ENCODE measurements around the gene PCNX2. TPM values are rescaled to one million over a fixed set of nuclear protein-coding genes. Genes with fewer than 3 reads are reported as not detected.
"Not testable (repeated sequence)": the region's sequence is repeated elsewhere in the genome, so short reads cannot be mapped to it uniquely, and the experiment has no call there.

PCNX2 gene
- total RNA-seq, 1 donor from 2014 or later: 29.5 TPM

DNA sequence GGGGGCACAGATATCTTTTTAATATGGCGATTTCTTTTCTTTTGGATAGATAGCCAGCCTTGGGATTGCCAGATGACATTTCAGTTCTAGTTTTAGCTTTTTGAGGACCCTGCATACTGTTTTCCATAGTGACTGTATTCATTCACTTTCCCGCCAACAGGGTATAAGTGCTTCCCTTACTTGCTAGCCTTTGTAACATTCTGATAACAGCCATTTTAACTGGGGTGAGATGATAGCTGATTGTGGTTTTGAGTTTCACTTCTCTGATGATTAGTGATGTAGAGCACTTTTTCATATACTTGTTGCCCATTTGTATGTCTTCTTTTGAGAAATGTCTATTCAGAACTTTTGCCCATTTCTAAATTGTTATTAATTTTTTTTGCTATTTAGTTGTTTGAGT lies 193.2 kb downstream of the PCNX2 start:
- H3K4me1 Mint-ChIP-seq: peaks cover 3% of the 10 kb centered on the region
- DNase-seq: no peak
- no peaks in the 10 kb centered on the region for H3K27me3 Mint-ChIP-seq
- H3K27ac Mint-ChIP-seq: no peak overlapping the region
- no peak overlapping the region for H3K4me3 Mint-ChIP-seq
- H3K9me3 Mint-ChIP-seq: no peaks in the 10 kb centered on the region
- intact Hi-C loops (cut with micrococcal nuclease): no loop called here
- peaks cover 21% of the 10 kb centered on the region for H3K36me3 Mint-ChIP-seq (ENCODE audit: low read depth)

- no peak for DNase-seq
- Mint-ChIP-seq H3K36me3 (ENCODE audit: low read depth) (peaks cover 14% of the 10 kb centered on the region), H3K27ac (no peak overlapping the region), H3K4me3 (no peak overlapping the region), H3K9me3 (peaks cover 5% of the 10 kb centered on the region), H3K4me1 (peaks cover 6% of the 10 kb centered on the region), H3K27me3 (no peaks in the 10 kb centered on the region)
- intact Hi-C loops (cut with micrococcal nuclease): no loop called here
Observed at GRCh38 chr1:233097959-233098580, 197.5 kb downstream of the PCNX2 start.

GRCh38 chr1:233097546-233097945 lies 198.0 kb downstream of the PCNX2 start:
- H3K4me1 Mint-ChIP-seq: peaks cover 6% of the 10 kb centered on the region
- no peak overlapping the region for H3K4me3 Mint-ChIP-seq
- DNase-seq: peak; percentile 34
- H3K27ac Mint-ChIP-seq: no peak overlapping the region
- peaks cover 5% of the 10 kb centered on the region for H3K9me3 Mint-ChIP-seq
- intact Hi-C loops (cut with micrococcal nuclease): no loop called here
- no peaks in the 10 kb centered on the region for H3K27me3 Mint-ChIP-seq
- peaks cover 14% of the 10 kb centered on the region for H3K36me3 Mint-ChIP-seq (ENCODE audit: low read depth)

- no peak overlapping the region for H3K27ac Mint-ChIP-seq
- no peak overlapping the region for H3K4me3 Mint-ChIP-seq
- H3K9me3 Mint-ChIP-seq: peaks cover 5% of the 10 kb centered on the region
Observed at GRCh38 chr1:233094691-233095090, 200.8 kb downstream of the PCNX2 start.

DNA sequence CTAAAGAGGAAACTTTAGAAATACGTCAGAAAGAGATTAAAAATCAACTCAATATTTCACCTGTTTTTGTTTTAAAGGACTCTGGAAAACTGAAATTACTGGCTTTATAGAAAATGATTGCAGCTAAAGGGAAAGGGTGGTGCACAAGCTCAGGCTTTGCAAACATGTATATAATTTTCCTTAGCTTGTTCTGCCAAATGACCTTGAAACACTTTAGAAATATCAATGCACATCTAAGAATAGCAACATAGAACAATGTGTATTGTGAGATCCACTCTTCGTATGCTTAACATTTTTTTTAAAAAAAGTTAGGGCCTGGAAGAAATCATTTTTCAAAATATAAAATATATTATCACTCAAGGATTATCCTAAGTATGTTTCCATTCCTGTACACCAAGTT lies 201.3 kb downstream of the PCNX2 start:
- Mint-ChIP-seq H3K9me3 (peaks cover 5% of the 10 kb centered on the region), H3K27ac (no peak overlapping the region), H3K27me3 (no peaks in the 10 kb centered on the region), H3K4me1 (peaks cover 11% of the 10 kb centered on the region), H3K4me3 (no peak overlapping the region), H3K36me3 (ENCODE audit: low read depth) (peaks cover 16% of the 10 kb centered on the region)
- no peak for DNase-seq
- intact Hi-C loops (cut with micrococcal nuclease): no loop called here

More at GRCh38 chr1:233094691-233095090, 200.8 kb downstream of the PCNX2 start:
- no peaks in the 10 kb centered on the region for H3K27me3 Mint-ChIP-seq
- H3K4me1 Mint-ChIP-seq: peaks cover 11% of the 10 kb centered on the region
- intact Hi-C loops (cut with micrococcal nuclease): no loop called here
- peaks cover 15% of the 10 kb centered on the region for H3K36me3 Mint-ChIP-seq (ENCODE audit: low read depth)
- peak; percentile 23 for DNase-seq

GRCh38 chr1:233090746-233091494 lies 204.6 kb downstream of the PCNX2 start:
- Mint-ChIP-seq H3K9me3 (peaks cover 2% of the 10 kb centered on the region), H3K4me3 (no peak overlapping the region), H3K36me3 (ENCODE audit: low read depth) (peaks cover 13% of the 10 kb centered on the region), H3K4me1 (peaks cover 8% of the 10 kb centered on the region), H3K27ac (no peak overlapping the region), H3K27me3 (no peaks in the 10 kb centered on the region)
- intact Hi-C loops (cut with micrococcal nuclease): no loop called here
- peak; percentile 44 for DNase-seq

DNA sequence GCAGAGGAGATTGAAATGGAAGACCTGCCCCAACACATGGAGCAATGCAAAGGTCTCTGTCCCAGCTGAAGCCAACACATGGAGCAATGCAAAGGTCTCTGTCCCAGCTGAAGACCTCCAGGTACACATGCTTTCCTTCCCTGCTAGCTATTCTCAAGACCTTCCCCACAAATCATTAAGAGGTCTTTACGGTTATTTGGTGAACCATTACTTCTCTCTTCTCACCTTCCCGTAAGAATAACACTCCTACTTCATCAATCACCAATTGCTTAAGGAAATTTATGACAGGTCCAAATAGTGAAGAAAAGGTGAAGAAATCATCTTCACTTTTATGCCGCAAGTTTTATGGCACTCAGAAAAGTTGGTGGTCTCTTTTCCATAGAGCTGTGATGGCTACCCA lies 206.3 kb downstream of the PCNX2 start:
- no peak overlapping the region for H3K27ac Mint-ChIP-seq
- H3K4me3 Mint-ChIP-seq: no peak overlapping the region
- peak; percentile 32 for DNase-seq
- intact Hi-C loops (cut with micrococcal nuclease): no loop called here
- H3K27me3 Mint-ChIP-seq: no peaks in the 10 kb centered on the region
- H3K36me3 Mint-ChIP-seq (ENCODE audit: low read depth): peaks cover 17% of the 10 kb centered on the region
- H3K4me1 Mint-ChIP-seq: peaks cover 8% of the 10 kb centered on the region
- peaks cover 3% of the 10 kb centered on the region for H3K9me3 Mint-ChIP-seq

DNA sequence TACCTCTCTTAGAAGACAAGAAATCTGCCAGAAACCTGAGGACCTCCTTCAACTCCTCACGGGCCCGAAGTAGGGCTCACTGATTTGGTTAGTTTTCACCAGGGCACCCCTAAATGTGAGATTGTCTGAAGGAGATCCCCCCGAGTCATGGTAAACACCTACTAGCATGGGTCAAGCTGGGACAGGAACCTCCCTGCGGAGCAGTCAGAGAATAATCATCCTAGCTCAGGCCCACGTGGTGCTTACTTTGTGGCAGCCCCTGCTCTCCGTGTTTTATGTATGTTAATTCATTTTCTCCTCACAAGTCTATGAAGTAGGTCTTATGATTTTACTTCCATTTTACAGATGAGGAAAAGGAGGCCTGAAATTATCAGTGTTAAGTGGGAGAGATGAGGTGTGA lies 206.9 kb downstream of the PCNX2 start:
- no peak overlapping the region for H3K4me3 Mint-ChIP-seq
- peaks cover 8% of the 10 kb centered on the region for H3K4me1 Mint-ChIP-seq
- peak; percentile 47 for DNase-seq
- intact Hi-C loops (cut with micrococcal nuclease): no loop called here
- peaks cover 3% of the 10 kb centered on the region for H3K9me3 Mint-ChIP-seq
- H3K27me3 Mint-ChIP-seq: no peaks in the 10 kb centered on the region
- H3K36me3 Mint-ChIP-seq (ENCODE audit: low read depth): peaks cover 17% of the 10 kb centered on the region
- no peak overlapping the region for H3K27ac Mint-ChIP-seq

GRCh38 chr1:233086961-233087881 lies 208.3 kb downstream of the PCNX2 start:
- intact Hi-C loops (cut with micrococcal nuclease): no loop called here
- peaks cover 15% of the 10 kb centered on the region for H3K36me3 Mint-ChIP-seq (ENCODE audit: low read depth)
- H3K27me3 Mint-ChIP-seq: no peaks in the 10 kb centered on the region
- H3K27ac Mint-ChIP-seq: no peak overlapping the region
- peak; percentile 45 for DNase-seq
- peaks cover 3% of the 10 kb centered on the region for H3K9me3 Mint-ChIP-seq
- H3K4me3 Mint-ChIP-seq: no peak overlapping the region
- H3K4me1 Mint-ChIP-seq: peaks cover 5% of the 10 kb centered on the region

GRCh38 chr1:233085566-233085965 lies 210.0 kb downstream of the PCNX2 start:
- Mint-ChIP-seq H3K27ac (no peak overlapping the region), H3K9me3 (peaks cover 3% of the 10 kb centered on the region), H3K4me1 (no peaks in the 10 kb centered on the region), H3K36me3 (ENCODE audit: low read depth) (peaks cover 15% of the 10 kb centered on the region), H3K27me3 (no peaks in the 10 kb centered on the region), H3K4me3 (no peak overlapping the region)
- peak; percentile 20 for DNase-seq
- intact Hi-C loops (cut with micrococcal nuclease): no loop called here

GRCh38 chr1:233082778-233083550 lies 212.6 kb downstream of the PCNX2 start:
- intact Hi-C loops (cut with micrococcal nuclease): no loop called here

DNA sequence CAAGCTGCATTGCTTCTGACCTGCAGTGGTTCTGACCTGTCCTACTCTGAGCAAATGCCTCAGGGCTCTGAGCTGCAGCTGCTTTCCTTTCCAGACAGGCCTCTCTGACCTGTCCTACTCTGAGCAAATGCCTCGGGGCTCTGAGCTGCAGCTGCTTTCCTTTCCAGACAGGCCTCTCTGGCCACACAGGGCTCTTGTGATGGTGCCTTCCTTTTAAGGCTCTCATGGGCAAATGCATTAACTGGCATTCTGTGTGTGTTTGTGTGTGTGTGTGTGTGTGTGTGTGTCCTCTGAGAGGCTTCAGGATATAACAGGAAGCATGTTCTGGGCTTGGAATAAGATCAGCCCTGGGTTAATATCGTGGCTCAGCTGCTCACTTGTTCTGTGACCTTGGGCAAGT lies 213.8 kb downstream of the PCNX2 start:
- H3K4me1 Mint-ChIP-seq: no peaks in the 10 kb centered on the region
- H3K4me3 Mint-ChIP-seq: no peak overlapping the region
- H3K36me3 Mint-ChIP-seq (ENCODE audit: low read depth): peaks cover 9% of the 10 kb centered on the region
- DNase-seq: peak; percentile 41
- no peak overlapping the region for H3K27ac Mint-ChIP-seq
- intact Hi-C loops (cut with micrococcal nuclease): no loop called here
- H3K27me3 Mint-ChIP-seq: no peaks in the 10 kb centered on the region
- peaks cover 3% of the 10 kb centered on the region for H3K9me3 Mint-ChIP-seq

More at GRCh38 chr1:233082778-233083550, 212.6 kb downstream of the PCNX2 start:
- Mint-ChIP-seq H3K27me3 (no peaks in the 10 kb centered on the region), H3K36me3 (ENCODE audit: low read depth) (peaks cover 10% of the 10 kb centered on the region), H3K4me3 (no peak overlapping the region), H3K9me3 (peaks cover 3% of the 10 kb centered on the region), H3K27ac (no peak overlapping the region), H3K4me1 (no peaks in the 10 kb centered on the region)
- peak; percentile 43 for DNase-seq

- H3K27me3 Mint-ChIP-seq; H3K27ac Mint-ChIP-seq; H3K4me3 Mint-ChIP-seq; H3K36me3 Mint-ChIP-seq (ENCODE audit: low read depth); intact Hi-C loops (cut with micrococcal nuclease); H3K9me3 Mint-ChIP-seq; H3K4me1 Mint-ChIP-seq; DNase-seq: not testable (repeated sequence)
Observed at GRCh38 chr1:233080827-233081226, 214.7 kb downstream of the PCNX2 start.

Measured in activated CD4-positive, alpha-beta T cell treated with anti-CD3 and anti-CD28 coated beads, Interleukin-2, amount 10 ng/mL, durations not matched to agents 24 days and 14 days (primary cell).